ENCODE measurements around the gene TMEM203.
"Not testable (repeated sequence)": the region's sequence is repeated elsewhere in the genome, so short reads cannot be mapped to it uniquely, and the experiment has no call there.

TMEM203 gene

GRCh38 chr9:137241490-137242268 is 36.2 kb upstream of the TMEM203 start:
- DNase-seq (ENCODE audit: low spot score) = no peak

GRCh38 chr9:137240841-137241489 is 35.5 kb upstream of the TMEM203 start, which contains the start of gene TUBB4B:
TSS of gene TUBB4B (plus strand) at chr9:137241287. CDS start at chr9:137241361, 74 bp downstream.
- peak; percentile 100 for DNase-seq (ENCODE audit: low spot score)

- no peak for DNase-seq (ENCODE audit: low spot score)
These were observed 34.9 kb upstream of the TMEM203 start for GRCh38 chr9:137240318-137240840.

- DNase-seq (ENCODE audit: low spot score) = not testable (repeated sequence)
These were observed 34.2 kb upstream of the TMEM203 start for GRCh38 chr9:137239541-137240200.

- no peak for DNase-seq (ENCODE audit: low spot score)
These were observed 32.6 kb upstream of the TMEM203 start for GRCh38 chr9:137237759-137238726.

- DNase-seq (ENCODE audit: low spot score) = no peak
These were observed 31.5 kb upstream of the TMEM203 start for GRCh38 chr9:137236936-137237421.

GRCh38 chr9:137236238-137236935 is 30.9 kb upstream of the TMEM203 start:
- DNase-seq (ENCODE audit: low spot score) = peak; percentile 99

- peak; percentile 68 for DNase-seq (ENCODE audit: low spot score)
These were observed 30.2 kb upstream of the TMEM203 start for GRCh38 chr9:137235424-137236237.

GRCh38 chr9:137234758-137235423 is 29.4 kb upstream of the TMEM203 start:
- no peak for DNase-seq (ENCODE audit: low spot score)

- no peak for DNase-seq (ENCODE audit: low spot score)
These were observed 28.7 kb upstream of the TMEM203 start for GRCh38 chr9:137234055-137234697.

GRCh38 chr9:137233143-137233980 is 27.9 kb upstream of the TMEM203 start:
- DNase-seq (ENCODE audit: low spot score) = no peak

- DNase-seq (ENCODE audit: low spot score) = no peak
These were observed 27.1 kb upstream of the TMEM203 start for GRCh38 chr9:137232510-137232909.

GRCh38 chr9:137232101-137232500 is 26.7 kb upstream of the TMEM203 start:
- no peak for DNase-seq (ENCODE audit: low spot score)

- no peak for DNase-seq (ENCODE audit: low spot score)
These were observed 26.1 kb upstream of the TMEM203 start for GRCh38 chr9:137231372-137232039.

GRCh38 chr9:137230705-137231371 is 25.4 kb upstream of the TMEM203 start, which contains the start of gene SLC34A3:
TSS of gene SLC34A3 (plus strand) at chr9:137230901. CDS start at chr9:137231703, 802 bp downstream.
- no peak for DNase-seq (ENCODE audit: low spot score)

- no peak for DNase-seq (ENCODE audit: low spot score)
These were observed 24.7 kb upstream of the TMEM203 start for GRCh38 chr9:137229903-137230704.

All from HuH-7 (cell line).